Gastroesophageal sphincter (tissue), 4 donors: Measurements from ENCODE around the gene APBB3. TPM values are rescaled to one million over a fixed set of nuclear protein-coding genes. Genes with fewer than 3 reads are reported as not detected.
A peak's percentile ranks its signal among the peaks of the same experiment; 100 is the strongest.

Experiments
- ATAC-seq: fragments of 150-250 bp; one replicate; pipeline ENCODE4 v1.9.1; 2016; ENCODE audit warnings: mild to moderate bottlenecking, moderate library complexity
- H3K27ac ChIP-seq, 4 donors: fragments of 200-600 bp; sonication (generic) in 3 of 4; 1 replicate in 3 of 4; 2 replicates in 1 of 4; pipeline ENCODE4 v1.5.1; 2016 to 2019
- H3K27me3 ChIP-seq: fragments of 200-600 bp; sonication (generic); one replicate; pipeline ENCODE4 v1.5.1; 2019
- H3K36me3 ChIP-seq, 2 donors: fragments of 200-600 bp; sonication (generic); one replicate each; pipeline ENCODE4 v1.5.1; 2019; ENCODE audit warnings: control low read depth in 1 of 2
- H3K4me1 ChIP-seq, 3 donors: fragments of 200-600 bp; sonication (generic); 1 replicate in 2 of 3; 2 replicates in 1 of 3; pipeline ENCODE4 v1.5.1; 2016 to 2019; ENCODE audit warnings: control low read depth in 2 of 3
- H3K4me3 ChIP-seq, 2 donors: fragments of 200-600 bp; sonication (generic); one replicate each; pipeline ENCODE4 v1.5.1; 2019; ENCODE audit warnings: mild to moderate bottlenecking in 1 of 2, moderate library complexity in 1 of 2
- H3K9me3 ChIP-seq, 3 donors: fragments of 200-600 bp; sonication (generic); one replicate each; pipeline ENCODE4 v1.5.1; 2017 to 2019; ENCODE audit warnings: control low read depth in 2 of 3
- EP300 ChIP-seq: sonication (generic); formaldehyde crosslinking; IDR thresholded peaks from one replicate; pipeline ENCODE4 v1.6.1; 2017; ENCODE audit warnings: antibody characterized with exemption, mild to moderate bottlenecking
- POLR2A ChIP-seq, 2 donors: fragments of 450-650 bp; IDR thresholded peaks; one replicate each; pipeline ENCODE4 v1.6.1; 2017; ENCODE audit warnings: antibody characterized with exemption in 2 of 2, mild to moderate bottlenecking in 2 of 2, moderate library complexity in 1 of 2
- POLR2AphosphoS5 ChIP-seq: sonication (generic); formaldehyde crosslinking; IDR thresholded peaks from one replicate; pipeline ENCODE4 v1.6.1; 2017; ENCODE audit warnings: antibody characterized with exemption
- WGBS, 2 donors: methylation state at CpG; one replicate each; pipeline ENCODE4 v1.1.5; 2018; ENCODE audit warnings: low coverage in 1 of 2; 5-methylcytosine and 5-hydroxymethylcytosine counted together
- total RNA-seq, 4 donors: library from RNA; depleted of rRNA; stranded (reverse); fragments of >200 nt; gene quantifications; one replicate each; pipeline ENCODE4 v1.1.0, GENCODE V29; 2016
- TF ChIP-seq, protein P1 (sequence below), 4 experiments: fragments of 200-600 bp in 2 of 4; fragments of 450-650 bp in 2 of 4; sonication (generic) in 1 of 4; IDR thresholded peaks; one replicate each; pipeline ENCODE4 v1.5.1; 2017 to 2019; ENCODE audit warnings: antibody characterized with exemption in 4 of 4, mild to moderate bottlenecking in 2 of 4, moderate library complexity in 2 of 4

Gene APBB3, protein sequence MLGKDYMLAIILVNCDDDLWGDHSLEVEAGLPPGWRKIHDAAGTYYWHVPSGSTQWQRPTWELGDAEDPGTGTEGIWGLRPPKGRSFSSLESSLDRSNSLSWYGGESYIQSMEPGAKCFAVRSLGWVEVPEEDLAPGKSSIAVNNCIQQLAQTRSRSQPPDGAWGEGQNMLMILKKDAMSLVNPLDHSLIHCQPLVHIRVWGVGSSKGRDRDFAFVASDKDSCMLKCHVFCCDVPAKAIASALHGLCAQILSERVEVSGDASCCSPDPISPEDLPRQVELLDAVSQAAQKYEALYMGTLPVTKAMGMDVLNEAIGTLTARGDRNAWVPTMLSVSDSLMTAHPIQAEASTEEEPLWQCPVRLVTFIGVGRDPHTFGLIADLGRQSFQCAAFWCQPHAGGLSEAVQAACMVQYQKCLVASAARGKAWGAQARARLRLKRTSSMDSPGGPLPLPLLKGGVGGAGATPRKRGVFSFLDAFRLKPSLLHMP
- 10 to 100 TPM in 3 of 4 donors, 1 to 10 TPM in 1; 9.7 to 25.1 (median 17.5) TPM for total RNA-seq

DNA sequence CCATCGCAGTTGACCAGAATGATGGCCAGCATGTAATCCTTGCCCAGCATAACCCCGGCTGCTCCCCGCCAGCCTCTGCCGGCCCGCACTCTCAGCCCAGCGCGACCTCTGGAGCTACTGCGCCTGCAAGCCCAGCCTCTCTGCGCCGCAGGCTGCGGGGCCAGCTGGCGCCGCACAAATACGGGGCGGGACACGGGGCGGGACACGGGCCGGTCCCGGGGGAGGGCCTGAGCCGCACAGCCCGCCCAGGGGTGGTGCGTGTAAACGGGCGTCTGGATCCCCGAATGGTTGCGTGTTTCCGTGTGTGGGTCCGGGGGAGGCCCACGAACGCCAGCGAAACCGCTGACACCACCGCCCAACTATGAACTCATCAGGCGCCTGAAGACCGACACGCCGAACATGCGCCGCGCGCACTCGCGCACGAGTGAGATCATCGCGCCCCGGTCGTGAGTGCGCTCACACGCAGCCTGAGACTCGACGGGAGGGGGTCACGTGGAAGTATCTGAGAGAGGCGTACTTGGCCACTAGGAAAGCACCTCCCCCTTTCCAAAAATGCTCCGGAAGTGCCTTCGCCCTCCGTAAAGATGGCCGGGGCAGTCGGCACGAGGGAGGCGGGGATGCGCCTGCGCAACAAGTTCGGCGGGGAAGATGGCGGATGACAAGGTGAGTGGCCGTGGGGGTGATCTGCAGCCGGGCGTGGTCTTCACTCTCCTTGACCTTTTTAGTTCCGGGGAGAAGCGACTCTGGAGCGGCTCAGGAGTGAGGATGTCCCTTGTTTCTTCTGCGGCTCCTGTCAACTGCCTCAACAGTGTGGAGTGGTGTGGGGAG lies at the start of gene APBB3, which contains the start of gene SLC35A4:
Gene APBB3, minus strand, starts transcription at position 403 of the 828 bp plus-strand sequence. Its CDS starts 353 bp downstream, at position 50.
Gene SLC35A4, plus strand, starts transcription at position 633 of the 828 bp plus-strand sequence. CDS start 2,342 bp downstream, outside the sequence.
- Histone ChIP-seq H3K27ac (peak within 1 kb of the TSS; percentile 80 to 95 (median 89)), H3K36me3 (peaks cover 0 to 59% of the 10 kb centered on the region in 2 donors), H3K9me3 (no peaks in the 10 kb centered on the region), H3K4me3 (peak within 1 kb of the TSS; percentile 57 to 72), H3K4me1 (peaks cover 0 to 70% (median 31%) of the 10 kb centered on the region in 3 donors), H3K27me3 (no peaks in the 10 kb centered on the region)
- TF ChIP-seq POLR2AphosphoS5: peak; percentile 83
- no peak for TF ChIP-seq EP300
- peak; percentile 82 to 88 for TF ChIP-seq POLR2A (IDR thresholded peaks at IDR 0.05)
- TF ChIP-seq, protein P1, sequence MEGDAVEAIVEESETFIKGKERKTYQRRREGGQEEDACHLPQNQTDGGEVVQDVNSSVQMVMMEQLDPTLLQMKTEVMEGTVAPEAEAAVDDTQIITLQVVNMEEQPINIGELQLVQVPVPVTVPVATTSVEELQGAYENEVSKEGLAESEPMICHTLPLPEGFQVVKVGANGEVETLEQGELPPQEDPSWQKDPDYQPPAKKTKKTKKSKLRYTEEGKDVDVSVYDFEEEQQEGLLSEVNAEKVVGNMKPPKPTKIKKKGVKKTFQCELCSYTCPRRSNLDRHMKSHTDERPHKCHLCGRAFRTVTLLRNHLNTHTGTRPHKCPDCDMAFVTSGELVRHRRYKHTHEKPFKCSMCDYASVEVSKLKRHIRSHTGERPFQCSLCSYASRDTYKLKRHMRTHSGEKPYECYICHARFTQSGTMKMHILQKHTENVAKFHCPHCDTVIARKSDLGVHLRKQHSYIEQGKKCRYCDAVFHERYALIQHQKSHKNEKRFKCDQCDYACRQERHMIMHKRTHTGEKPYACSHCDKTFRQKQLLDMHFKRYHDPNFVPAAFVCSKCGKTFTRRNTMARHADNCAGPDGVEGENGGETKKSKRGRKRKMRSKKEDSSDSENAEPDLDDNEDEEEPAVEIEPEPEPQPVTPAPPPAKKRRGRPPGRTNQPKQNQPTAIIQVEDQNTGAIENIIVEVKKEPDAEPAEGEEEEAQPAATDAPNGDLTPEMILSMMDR (IDR thresholded peaks at IDR 0.05): peak in 1 of 4 experiments; percentile 13
- ATAC-seq: peak; percentile 96
- WGBS, 2 donors: 0% methylated on average over 5 to 7 of the region's 74 CpGs

DNA sequence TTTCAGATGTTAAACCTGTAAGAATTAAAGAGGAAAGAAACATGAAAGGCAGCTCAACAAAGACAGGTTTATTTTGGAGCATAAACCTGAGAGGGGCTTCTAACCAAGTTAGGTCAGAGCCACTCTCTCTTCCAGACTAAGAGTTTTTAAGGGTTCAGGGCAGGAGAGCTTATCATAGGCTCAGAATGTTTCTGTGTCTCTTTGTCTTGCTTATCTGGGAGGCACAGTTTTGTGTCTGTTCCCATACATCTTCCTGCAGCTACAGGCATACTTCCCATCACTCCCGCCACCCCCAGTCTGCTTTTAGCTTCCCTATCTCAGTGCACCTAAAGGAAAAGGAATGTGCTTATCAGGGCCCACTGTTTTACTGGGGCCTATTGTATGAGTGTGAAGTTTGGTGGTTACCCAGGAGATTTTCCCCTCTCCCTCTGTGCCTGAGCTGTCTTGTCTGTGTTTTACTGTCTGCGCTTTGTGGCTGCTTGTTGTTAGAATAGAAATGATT lies 46.7 kb upstream of the APBB3 start:
- Histone ChIP-seq H3K27me3 (no peaks in the 10 kb centered on the region), H3K4me3 (no peak overlapping the region), H3K27ac (no peak overlapping the region), H3K9me3 (no peaks in the 10 kb centered on the region), H3K36me3 (no peaks in the 10 kb centered on the region), H3K4me1 (no peaks in the 10 kb centered on the region)
- TF ChIP-seq, protein P1 (IDR thresholded peaks at IDR 0.05): no peak
- no peak for TF ChIP-seq POLR2AphosphoS5
- no peak for TF ChIP-seq EP300
- TF ChIP-seq POLR2A (IDR thresholded peaks at IDR 0.05): no peak
- no peak for ATAC-seq
- 69 to 75% methylated on average over 2 of the region's 2 CpGs for WGBS, 2 donors

DNA sequence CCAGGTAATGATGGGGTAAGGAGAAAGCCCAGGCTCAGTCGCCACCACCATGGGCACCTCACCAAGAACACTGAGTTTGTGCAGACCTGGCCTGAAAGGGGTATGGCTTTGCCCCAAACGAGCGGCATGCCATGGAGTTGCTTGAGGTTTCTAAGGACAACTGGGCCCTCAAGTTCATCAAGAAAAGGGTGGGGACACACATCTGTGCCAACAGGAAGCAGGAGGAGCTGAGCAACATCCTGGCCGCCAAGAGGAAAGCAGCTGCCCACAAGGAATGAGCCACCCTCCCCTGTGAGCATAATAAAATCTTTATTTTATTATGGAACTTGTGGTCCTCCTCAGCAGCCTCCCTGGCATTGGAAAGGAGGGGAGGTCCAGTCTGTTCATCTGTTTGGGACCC lies 44.7 kb upstream of the APBB3 start:
- no peaks in the 10 kb centered on the region for H3K27me3 ChIP-seq
- H3K4me3 ChIP-seq: no peak overlapping the region
- no peaks in the 10 kb centered on the region for H3K9me3 ChIP-seq
- ATAC-seq: peak; percentile 67
- no peaks in the 10 kb centered on the region for H3K4me1 ChIP-seq
- WGBS, 2 donors: 60 to 71% methylated on average over 1 to 4 of the region's 4 CpGs
- no peaks in the 10 kb centered on the region for H3K36me3 ChIP-seq
- H3K27ac ChIP-seq: peak overlapping the region in 3 of 4 donors; percentile 40 to 48 (median 43)
- TF ChIP-seq POLR2A (IDR thresholded peaks at IDR 0.05) (no peak), EP300 (no peak), POLR2AphosphoS5 (peak; percentile 23)
- TF ChIP-seq, protein P1 (IDR thresholded peaks at IDR 0.05): no peak

DNA sequence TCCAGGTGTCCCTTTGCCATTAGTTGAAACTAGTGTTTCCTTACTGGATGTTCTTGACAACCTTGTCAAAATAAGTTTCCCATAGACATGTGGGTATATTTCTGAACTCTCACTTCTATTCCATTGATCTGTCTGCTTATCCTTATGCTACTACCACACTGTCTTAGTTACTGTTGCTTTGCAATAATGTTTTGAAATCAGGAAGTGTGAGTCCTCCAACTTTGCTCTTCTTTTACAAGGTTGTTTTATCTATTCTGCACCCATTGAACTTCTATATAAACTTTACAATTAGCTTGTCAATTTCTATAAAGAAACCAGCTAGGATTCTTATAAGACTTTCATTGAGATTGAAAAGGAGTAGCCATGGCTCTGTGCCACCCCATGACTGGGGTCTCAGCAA lies 44.3 kb upstream of the APBB3 start:
- H3K9me3 ChIP-seq: no peaks in the 10 kb centered on the region
- no peaks in the 10 kb centered on the region for H3K4me1 ChIP-seq
- peak overlapping the region in 3 of 4 donors; percentile 40 to 48 (median 43) for H3K27ac ChIP-seq
- H3K36me3 ChIP-seq: no peaks in the 10 kb centered on the region
- no peaks in the 10 kb centered on the region for H3K27me3 ChIP-seq
- ATAC-seq: no peak
- TF ChIP-seq EP300: no peak
- no peak for TF ChIP-seq POLR2A (IDR thresholded peaks at IDR 0.05)
- TF ChIP-seq, protein P1 (IDR thresholded peaks at IDR 0.05): no peak
- TF ChIP-seq POLR2AphosphoS5: no peak
- H3K4me3 ChIP-seq: no peak overlapping the region
